ENCODE data around the gene CLDN2. TPM values are rescaled to one million over a fixed set of nuclear protein-coding genes. Genes with fewer than 3 reads are reported as not detected.

The CLDN2 gene
- total and polyA plus RNA-seq, 12 donors = 0.06 to 10.0 (median 1.7) TPM

GRCh38 chrX:106952988-106953387, 32.8 kb downstream of the CLDN2 start:
- intact Hi-C loops (cut with DNase I) = loop anchor here in 1 of 2 donors (5.0 kb wide), 1 partner anchor 56 kb away; no protein-coding TSS in a partner anchor
- WGBS, 4 donors = 4 to 43% (median 26%) methylated on average over 1 of the region's 1 CpG

GRCh38 chrX:106954041-106954440, 33.8 kb downstream of the CLDN2 start:
- Histone ChIP-seq H3K4me1 (replicated peaks in 1 of 2) (no peaks in the 10 kb centered on the region), H3K4me3 (no peak overlapping the region), H3K9me3 (replicated peaks in 1 of 3) (no peaks in the 10 kb centered on the region), H3K36me3 (replicated peaks in 1 of 2) (peaks cover 0 to 3% of the 10 kb centered on the region in 2 donors), H3K27ac (no peak overlapping the region), H3K27me3 (no peaks in the 10 kb centered on the region)
- no peak for DNase-seq
- intact Hi-C loops (cut with DNase I) = loop anchor here in 1 of 2 donors (5.0 kb wide), 1 partner anchor 57 kb away; no protein-coding TSS in a partner anchor
- WGBS, 4 donors = 79 to 97% (median 87%) methylated on average over 4 of the region's 4 CpGs
- no peak for TF ChIP-seq CTCF (IDR thresholded peaks at IDR 0.05)
- no peak for TF ChIP-seq POLR2A (IDR thresholded peaks at IDR 0.05)

More at GRCh38 chrX:106952988-106953387, 32.8 kb downstream of the CLDN2 start:
- Histone ChIP-seq H3K27ac (no peak overlapping the region), H3K4me3 (no peak overlapping the region), H3K4me1 (replicated peaks in 1 of 2) (no peaks in the 10 kb centered on the region), H3K36me3 (replicated peaks in 1 of 2) (peaks cover 0 to 3% of the 10 kb centered on the region in 2 donors), H3K27me3 (no peaks in the 10 kb centered on the region), H3K9me3 (replicated peaks in 1 of 3) (no peaks in the 10 kb centered on the region)
- peak; percentile 36 to 54 (median 48) for TF ChIP-seq CTCF (IDR thresholded peaks at IDR 0.05)
- no peak for TF ChIP-seq POLR2A (IDR thresholded peaks at IDR 0.05)
- DNase-seq = no peak

GRCh38 chrX:106955004-106955772, 35.0 kb downstream of the CLDN2 start:
- Histone ChIP-seq H3K36me3 (replicated peaks in 1 of 2) (peaks cover 0 to 3% of the 10 kb centered on the region in 2 donors), H3K9me3 (replicated peaks in 1 of 3) (no peaks in the 10 kb centered on the region), H3K4me3 (no peak overlapping the region), H3K27ac (peak overlapping the region in 2 of 5 donors; percentile 28 to 37), H3K4me1 (replicated peaks in 1 of 2) (no peaks in the 10 kb centered on the region), H3K27me3 (no peaks in the 10 kb centered on the region)
- 40 to 86% (median 66%) methylated on average over 1 of the region's 1 CpG for WGBS, 4 donors
- no peak for TF ChIP-seq CTCF (IDR thresholded peaks at IDR 0.05)
- TF ChIP-seq POLR2A (IDR thresholded peaks at IDR 0.05) = no peak
- intact Hi-C loops (cut with DNase I) = no loop called here
- no peak for DNase-seq

GRCh38 chrX:106957856-106958255, 37.7 kb downstream of the CLDN2 start:
- Histone ChIP-seq H3K4me3 (no peak overlapping the region), H3K27me3 (no peaks in the 10 kb centered on the region), H3K36me3 (replicated peaks in 1 of 2) (peaks cover 0 to 3% of the 10 kb centered on the region in 2 donors), H3K27ac (no peak overlapping the region), H3K9me3 (replicated peaks in 1 of 3) (no peaks in the 10 kb centered on the region), H3K4me1 (replicated peaks in 1 of 2) (no peaks in the 10 kb centered on the region)
- WGBS, 4 donors = 50 to 81% (median 75%) methylated on average over 1 of the region's 1 CpG
- no peak for DNase-seq
- intact Hi-C loops (cut with DNase I) = no loop called here
- no peak for TF ChIP-seq CTCF (IDR thresholded peaks at IDR 0.05)
- no peak for TF ChIP-seq POLR2A (IDR thresholded peaks at IDR 0.05)

Data from adrenal gland (tissue), 12 donors.